ENCODE measurements around the gene ALPI. TPM values are rescaled to one million over a fixed set of nuclear protein-coding genes. Genes with fewer than 3 reads are reported as not detected.

ALPI gene
- polyA plus RNA-seq, 1 donor, result 80.6 TPM

GRCh38 chr2:232502911-232503808 lies 47.2 kb downstream of the ALPI start:
- peak; percentile 58 to 80 for DNase-seq
- WGBS (ENCODE audit: insufficient coverage, low lambda C conversion rate), result no CpG with 5 or more reads among the region's 75 CpGs
- H3K27ac ChIP-seq (ENCODE audit: low read length), result no peak overlapping the region
- H3K36me3 ChIP-seq (ENCODE audit: control insufficient read depth, insufficient read depth, low read length), result no peaks in the 10 kb centered on the region
- peaks cover 15% of the 10 kb centered on the region for H3K4me1 ChIP-seq (ENCODE audit: control insufficient read depth, insufficient read depth, low read length)
- H3K27me3 ChIP-seq (ENCODE audit: control insufficient read depth, insufficient read depth, low read length), result peaks cover 47% of the 10 kb centered on the region
- peak overlapping the region; percentile 23 for H3K4me3 ChIP-seq (ENCODE audit: low read length)
- no peaks in the 10 kb centered on the region for H3K9me3 ChIP-seq (ENCODE audit: control insufficient read depth, low read depth, low read length)

DNA sequence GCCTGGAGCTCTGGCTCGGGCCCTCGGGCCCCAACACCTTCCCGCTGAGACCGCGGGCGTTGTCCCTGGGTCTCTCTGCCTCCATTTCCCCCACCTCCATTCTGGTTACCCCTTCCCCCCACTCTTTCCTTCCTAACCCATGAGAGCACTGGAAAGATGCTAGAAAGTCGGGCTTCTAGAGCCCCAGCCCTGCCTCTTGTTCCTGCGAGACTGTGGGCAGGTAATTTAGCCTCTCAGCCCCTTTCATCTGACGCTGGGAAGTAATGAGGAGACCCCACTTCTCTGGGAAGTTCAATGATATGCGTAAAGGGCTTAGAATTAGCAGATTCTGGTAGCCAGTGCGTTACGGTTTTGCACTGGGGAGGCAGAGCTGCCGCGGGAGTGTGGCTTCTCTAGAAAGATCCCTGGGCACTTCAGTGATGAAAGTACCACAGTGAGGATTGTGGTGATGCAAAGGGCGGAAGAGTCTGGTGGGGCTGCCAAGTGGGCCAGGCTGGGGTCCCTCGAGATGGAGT lies 47.9 kb downstream of the ALPI start:
- H3K4me3 ChIP-seq (ENCODE audit: low read length), result peak overlapping the region; percentile 23
- H3K9me3 ChIP-seq (ENCODE audit: control insufficient read depth, low read depth, low read length), result no peaks in the 10 kb centered on the region
- WGBS (ENCODE audit: insufficient coverage, low lambda C conversion rate), result no CpG with 5 or more reads among the region's 16 CpGs
- no peak for DNase-seq
- no peaks in the 10 kb centered on the region for H3K36me3 ChIP-seq (ENCODE audit: control insufficient read depth, insufficient read depth, low read length)
- no peak overlapping the region for H3K27ac ChIP-seq (ENCODE audit: low read length)
- H3K4me1 ChIP-seq (ENCODE audit: control insufficient read depth, insufficient read depth, low read length), result peaks cover 15% of the 10 kb centered on the region
- peaks cover 47% of the 10 kb centered on the region for H3K27me3 ChIP-seq (ENCODE audit: control insufficient read depth, insufficient read depth, low read length)

DNA sequence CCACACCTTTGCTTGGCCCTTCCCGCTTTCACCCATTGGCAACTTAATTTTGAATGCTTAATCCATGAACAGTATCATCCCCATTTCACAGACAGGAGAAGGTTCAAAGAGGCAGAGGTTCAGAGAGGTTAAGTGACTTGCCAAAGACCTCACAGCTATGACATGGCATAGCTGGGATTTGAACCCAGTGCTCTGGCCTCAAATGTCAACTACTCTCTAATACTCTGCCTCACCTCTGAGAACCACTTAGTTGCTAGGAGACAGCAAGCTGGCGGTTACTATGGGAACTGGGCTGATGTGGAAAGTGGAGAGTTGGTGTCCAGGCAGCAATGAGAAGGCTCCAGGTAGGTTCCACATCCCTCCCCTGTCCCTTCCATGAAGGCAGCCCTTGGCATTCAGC lies 48.5 kb downstream of the ALPI start:
- Histone ChIP-seq H3K27ac (ENCODE audit: low read length) (no peak overlapping the region), H3K27me3 (ENCODE audit: control insufficient read depth, insufficient read depth, low read length) (peaks cover 47% of the 10 kb centered on the region), H3K9me3 (ENCODE audit: control insufficient read depth, low read depth, low read length) (no peaks in the 10 kb centered on the region), H3K4me3 (ENCODE audit: low read length) (no peak overlapping the region), H3K4me1 (ENCODE audit: control insufficient read depth, insufficient read depth, low read length) (peaks cover 15% of the 10 kb centered on the region), H3K36me3 (ENCODE audit: control insufficient read depth, insufficient read depth, low read length) (no peaks in the 10 kb centered on the region)
- DNase-seq, result no peak
- 83% methylated on average over 1 of the region's 2 CpGs for WGBS (ENCODE audit: insufficient coverage, low lambda C conversion rate)

DNA sequence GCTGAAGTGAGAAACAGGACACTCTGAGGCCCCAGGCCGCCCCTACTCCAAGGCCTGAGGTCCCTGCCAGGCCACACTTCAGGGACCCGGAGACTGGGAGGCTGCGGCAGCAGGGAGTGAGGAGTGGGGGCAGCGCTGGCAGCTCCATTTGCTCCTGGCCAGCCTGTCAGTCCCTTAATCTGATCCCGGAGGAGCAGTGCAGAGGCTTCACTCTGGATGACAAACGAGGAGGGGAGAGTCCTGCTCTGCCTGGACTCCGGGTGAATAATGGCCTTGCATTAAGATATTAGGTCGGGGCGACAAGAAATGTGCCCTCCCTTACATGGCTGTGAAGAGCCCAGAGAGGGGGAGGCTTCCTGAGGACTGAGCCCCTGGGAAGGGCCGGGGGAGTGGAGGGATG lies 49.9 kb downstream of the ALPI start:
- DNase-seq, result no peak
- Histone ChIP-seq H3K27me3 (ENCODE audit: control insufficient read depth, insufficient read depth, low read length) (peaks cover 47% of the 10 kb centered on the region), H3K36me3 (ENCODE audit: control insufficient read depth, insufficient read depth, low read length) (no peaks in the 10 kb centered on the region), H3K4me1 (ENCODE audit: control insufficient read depth, insufficient read depth, low read length) (peaks cover 15% of the 10 kb centered on the region), H3K27ac (ENCODE audit: low read length) (no peak overlapping the region), H3K4me3 (ENCODE audit: low read length) (no peak overlapping the region), H3K9me3 (ENCODE audit: control insufficient read depth, low read depth, low read length) (no peaks in the 10 kb centered on the region)
- no CpG with 5 or more reads among the region's 10 CpGs for WGBS (ENCODE audit: insufficient coverage, low lambda C conversion rate)

DNA sequence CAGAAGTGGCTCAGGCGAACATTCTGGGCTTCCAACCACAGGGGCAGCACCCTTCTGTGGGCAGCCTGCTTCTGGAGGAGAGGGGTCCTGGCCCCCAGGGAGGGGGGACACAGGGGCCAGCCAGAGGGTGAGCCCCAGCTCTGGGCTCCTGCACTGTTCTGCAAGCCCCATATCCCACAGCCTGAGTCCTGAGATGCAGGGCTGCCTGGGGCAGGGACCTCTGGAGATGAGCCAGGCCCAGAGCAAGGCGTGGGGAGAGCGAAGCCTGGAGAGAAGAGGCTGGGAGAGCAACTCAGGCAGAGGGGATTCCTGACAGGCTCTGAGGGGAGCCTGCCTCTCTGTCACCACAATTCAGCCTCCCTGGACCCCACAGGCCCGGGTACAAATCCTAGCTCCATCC lies 50.8 kb downstream of the ALPI start:
- H3K27me3 ChIP-seq (ENCODE audit: control insufficient read depth, insufficient read depth, low read length), result peaks cover 45% of the 10 kb centered on the region
- no peaks in the 10 kb centered on the region for H3K9me3 ChIP-seq (ENCODE audit: control insufficient read depth, low read depth, low read length)
- no peak overlapping the region for H3K4me3 ChIP-seq (ENCODE audit: low read length)
- peaks cover 8% of the 10 kb centered on the region for H3K4me1 ChIP-seq (ENCODE audit: control insufficient read depth, insufficient read depth, low read length)
- no CpG with 5 or more reads among the region's 4 CpGs for WGBS (ENCODE audit: insufficient coverage, low lambda C conversion rate)
- no peak overlapping the region for H3K27ac ChIP-seq (ENCODE audit: low read length)
- H3K36me3 ChIP-seq (ENCODE audit: control insufficient read depth, insufficient read depth, low read length), result no peaks in the 10 kb centered on the region
- no peak for DNase-seq

GRCh38 chr2:232508251-232508650 lies 52.3 kb downstream of the ALPI start:
- WGBS (ENCODE audit: insufficient coverage, low lambda C conversion rate), result no CpG with 5 or more reads among the region's 7 CpGs
- Histone ChIP-seq H3K4me1 (ENCODE audit: control insufficient read depth, insufficient read depth, low read length) (peaks cover 10% of the 10 kb centered on the region), H3K36me3 (ENCODE audit: control insufficient read depth, insufficient read depth, low read length) (no peaks in the 10 kb centered on the region), H3K4me3 (ENCODE audit: low read length) (no peak overlapping the region), H3K9me3 (ENCODE audit: control insufficient read depth, low read depth, low read length) (no peaks in the 10 kb centered on the region), H3K27me3 (ENCODE audit: control insufficient read depth, insufficient read depth, low read length) (peaks cover 33% of the 10 kb centered on the region), H3K27ac (ENCODE audit: low read length) (no peak overlapping the region)
- no peak for DNase-seq

Other genes starting within 250 kb of the ALPI start
- 0.06 TPM for gene ALPP, start 77.4 kb upstream of the ALPI start, polyA plus RNA-seq
- gene ALPG, start 49.3 kb upstream of the ALPI start, polyA plus RNA-seq, result not detected
- 1.1 TPM for gene ECEL1, start 31.7 kb downstream of the ALPI start, polyA plus RNA-seq
- not detected for gene PRSS56, start 64.2 kb downstream of the ALPI start, polyA plus RNA-seq
- 0.27 TPM for gene CHRND, start 70.0 kb downstream of the ALPI start, polyA plus RNA-seq
- gene CHRNG, start 83.5 kb downstream of the ALPI start, polyA plus RNA-seq, result 0.21 TPM
- gene TIGD1, start 94.4 kb downstream of the ALPI start, polyA plus RNA-seq, result 6.5 TPM
- gene EIF4E2, start 94.5 kb downstream of the ALPI start, polyA plus RNA-seq, result 77.3 TPM
- gene EFHD1, start 177.5 kb downstream of the ALPI start, polyA plus RNA-seq, result 1.7 TPM
- gene GIGYF2, start 241.2 kb downstream of the ALPI start, polyA plus RNA-seq, result 63.4 TPM